ENCODE results near the gene GRID1.

DNA sequence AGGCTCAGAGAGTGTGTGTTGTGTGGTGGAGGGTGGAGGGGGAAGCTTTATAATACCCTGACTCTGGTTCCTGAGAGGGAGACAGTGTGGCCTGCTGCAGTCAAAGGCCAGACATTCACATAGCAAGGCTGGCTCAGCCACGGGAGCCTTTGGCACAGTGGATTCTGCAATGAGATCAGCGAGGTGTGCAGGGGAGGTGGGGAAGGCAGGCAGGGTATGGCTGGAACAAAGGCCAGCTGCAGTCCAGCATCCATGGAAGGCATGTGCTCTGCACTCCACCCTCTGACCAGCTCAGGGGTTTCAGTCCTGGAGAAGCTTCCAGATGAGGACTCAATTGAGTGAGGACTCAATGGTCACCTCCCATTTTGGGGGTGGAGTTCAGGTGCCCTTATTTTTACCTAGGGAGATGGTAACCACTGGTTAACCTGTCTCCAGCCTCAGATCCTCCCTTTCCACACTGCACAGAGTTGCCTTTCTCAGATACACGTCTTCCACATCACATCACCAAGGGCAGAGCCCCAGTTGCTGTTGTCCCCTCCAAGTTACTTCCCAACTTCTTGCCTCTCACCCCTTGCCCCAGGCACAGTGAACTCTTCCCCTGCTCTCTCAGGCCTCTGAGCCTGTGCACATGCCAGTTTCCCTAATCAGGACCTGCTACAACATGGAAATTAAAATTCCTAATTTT is 504.9 kb downstream of the GRID1 start:
- TF ChIP-seq, protein P1, sequence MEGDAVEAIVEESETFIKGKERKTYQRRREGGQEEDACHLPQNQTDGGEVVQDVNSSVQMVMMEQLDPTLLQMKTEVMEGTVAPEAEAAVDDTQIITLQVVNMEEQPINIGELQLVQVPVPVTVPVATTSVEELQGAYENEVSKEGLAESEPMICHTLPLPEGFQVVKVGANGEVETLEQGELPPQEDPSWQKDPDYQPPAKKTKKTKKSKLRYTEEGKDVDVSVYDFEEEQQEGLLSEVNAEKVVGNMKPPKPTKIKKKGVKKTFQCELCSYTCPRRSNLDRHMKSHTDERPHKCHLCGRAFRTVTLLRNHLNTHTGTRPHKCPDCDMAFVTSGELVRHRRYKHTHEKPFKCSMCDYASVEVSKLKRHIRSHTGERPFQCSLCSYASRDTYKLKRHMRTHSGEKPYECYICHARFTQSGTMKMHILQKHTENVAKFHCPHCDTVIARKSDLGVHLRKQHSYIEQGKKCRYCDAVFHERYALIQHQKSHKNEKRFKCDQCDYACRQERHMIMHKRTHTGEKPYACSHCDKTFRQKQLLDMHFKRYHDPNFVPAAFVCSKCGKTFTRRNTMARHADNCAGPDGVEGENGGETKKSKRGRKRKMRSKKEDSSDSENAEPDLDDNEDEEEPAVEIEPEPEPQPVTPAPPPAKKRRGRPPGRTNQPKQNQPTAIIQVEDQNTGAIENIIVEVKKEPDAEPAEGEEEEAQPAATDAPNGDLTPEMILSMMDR (IDR thresholded peaks at IDR 0.05): no peak
- no peak for TF ChIP-seq ZFX (IDR thresholded peaks at IDR 0.05; ENCODE audit: borderline replicate concordance)

Data from 22Rv1 (cell line).